ENCODE results near the gene YEATS2. TPM values are rescaled to one million over a fixed set of nuclear protein-coding genes. Genes with fewer than 3 reads are reported as not detected.

The YEATS2 gene
- total and polyA plus RNA-seq, 8 donors: 28.4 to 48.8 (median 44.1) TPM

DNA sequence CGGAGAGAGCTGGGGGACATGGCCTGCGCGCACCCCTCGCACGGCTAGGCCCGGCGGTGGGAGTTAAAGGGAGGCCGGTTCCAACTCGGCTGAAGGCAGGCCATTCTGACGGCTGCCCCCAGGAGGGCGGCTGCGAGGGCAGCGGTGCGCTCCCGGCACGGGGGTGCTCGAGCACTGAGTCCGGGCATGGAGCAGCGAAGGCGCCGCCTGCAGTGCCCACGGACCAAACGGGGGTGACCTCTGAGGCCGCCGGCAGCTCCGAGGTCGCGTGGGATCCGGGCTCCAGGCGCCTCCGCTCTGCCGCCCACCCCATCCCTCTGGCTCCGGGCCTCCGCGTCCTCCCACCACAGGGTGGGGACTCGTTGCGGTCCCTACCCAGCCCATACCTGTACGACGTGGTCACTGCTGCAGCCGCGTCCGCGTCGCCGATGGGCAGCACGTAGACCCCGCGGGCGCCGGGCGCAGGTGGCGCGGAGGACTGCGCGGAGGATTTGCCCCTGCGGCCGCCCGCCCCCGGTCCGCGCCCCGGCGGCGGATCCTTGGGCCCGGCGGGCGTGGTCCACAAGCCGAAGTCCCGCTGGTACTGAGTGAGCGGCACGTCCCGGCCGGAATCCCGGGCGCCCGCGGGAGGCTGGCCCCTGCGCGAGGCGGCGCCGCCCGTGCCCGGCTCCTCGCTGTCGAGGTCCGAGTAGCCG lies 127.3 kb downstream of the YEATS2 start:
- DNase-seq (no peak), ATAC-seq (peak; percentile 53)
- H3K4me1 ChIP-seq: peaks cover 7 to 21% of the 10 kb centered on the region in 2 donors
- intact Hi-C loops (cut with DNase I): no loop called here
- H3K27ac ChIP-seq: no peak overlapping the region
- no peaks in the 10 kb centered on the region for H3K9me3 ChIP-seq
- H3K4me3 ChIP-seq: peak overlapping the region; percentile 50 to 52
- H3K27me3 ChIP-seq: peaks cover 0 to 12% of the 10 kb centered on the region in 2 donors
- peaks cover 0 to 25% of the 10 kb centered on the region in 2 donors for H3K36me3 ChIP-seq
- TF ChIP-seq CTCF (IDR thresholded peaks at IDR 0.05): no peak

- Histone ChIP-seq H3K4me1 (peaks cover 7 to 21% of the 10 kb centered on the region in 2 donors), H3K27me3 (peaks cover 0 to 12% of the 10 kb centered on the region in 2 donors), H3K4me3 (peak within 1 kb of the TSS; percentile 50 to 52), H3K9me3 (no peaks in the 10 kb centered on the region), H3K36me3 (peaks cover 0 to 32% of the 10 kb centered on the region in 2 donors), H3K27ac (no peak within 1 kb of the TSS)
- peak in 2 of 4 donors; percentile 24 to 53 for DNase-seq
- ATAC-seq: peak; percentile 66
- no peak for TF ChIP-seq CTCF (IDR thresholded peaks at IDR 0.05)
- intact Hi-C loops (cut with DNase I): no loop called here
These were observed 128.0 kb downstream of the YEATS2 start, which contains the start of gene MAP6D1 for GRCh38 chr3:183825456-183826161. TSS of gene MAP6D1 (minus strand) at chr3:183825577. CDS start at chr3:183825547, 30 bp downstream.

DNA sequence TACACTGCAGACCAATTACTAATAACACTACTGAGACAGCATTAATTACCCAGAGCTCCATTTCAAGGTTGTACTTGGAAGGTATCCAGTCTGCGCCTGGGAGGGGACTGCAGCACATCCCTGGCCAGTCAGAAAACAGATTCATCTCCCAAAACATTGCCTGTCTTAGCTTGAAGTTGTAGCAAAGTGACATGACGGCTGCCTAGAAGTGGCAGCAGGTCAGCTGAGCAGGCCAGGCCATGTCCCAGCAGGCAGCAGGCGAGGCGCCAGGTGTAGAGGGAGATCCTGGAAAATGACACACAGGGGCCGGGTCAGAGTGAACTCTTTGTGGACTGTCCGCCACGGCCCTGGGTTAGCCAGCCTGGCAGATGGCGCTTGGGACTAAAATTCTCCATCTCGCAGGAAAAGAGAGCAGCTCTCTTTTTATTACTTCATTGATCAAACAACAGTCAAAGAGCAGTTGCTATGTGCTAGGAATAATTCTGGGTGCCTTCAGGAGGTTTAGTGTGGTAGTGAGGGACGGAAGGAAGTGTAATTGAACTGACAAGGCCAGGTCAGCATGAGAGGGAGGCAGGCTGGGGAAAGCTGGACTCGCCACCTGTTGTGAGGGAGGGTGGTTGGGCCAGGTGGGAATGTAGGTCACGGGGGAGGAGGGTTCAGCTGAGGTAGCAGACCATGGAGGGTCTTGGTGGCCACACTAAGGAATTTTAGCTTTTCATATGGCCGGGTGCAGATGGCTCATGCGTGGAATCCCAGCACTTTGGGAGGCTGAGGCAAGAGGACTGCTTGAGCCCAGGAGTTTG lies 129.1 kb downstream of the YEATS2 start:
- Histone ChIP-seq H3K4me1 (peaks cover 7 to 21% of the 10 kb centered on the region in 2 donors), H3K4me3 (no peak overlapping the region), H3K27me3 (peaks cover 0 to 12% of the 10 kb centered on the region in 2 donors), H3K36me3 (peaks cover 0 to 42% of the 10 kb centered on the region in 2 donors), H3K27ac (no peak overlapping the region), H3K9me3 (no peaks in the 10 kb centered on the region)
- ATAC-seq: no peak
- no peak for TF ChIP-seq CTCF (IDR thresholded peaks at IDR 0.05)
- intact Hi-C loops (cut with DNase I): no loop called here
- DNase-seq: no peak

GRCh38 chr3:183827809-183828537 lies 130.4 kb downstream of the YEATS2 start:
- H3K4me3 ChIP-seq: no peak overlapping the region
- peaks cover 0 to 56% of the 10 kb centered on the region in 2 donors for H3K36me3 ChIP-seq
- peaks cover 7 to 21% of the 10 kb centered on the region in 2 donors for H3K4me1 ChIP-seq
- no peak for TF ChIP-seq CTCF (IDR thresholded peaks at IDR 0.05)
- intact Hi-C loops (cut with DNase I): no loop called here
- ATAC-seq (no peak), DNase-seq (no peak)
- H3K27me3 ChIP-seq: peaks cover 0 to 12% of the 10 kb centered on the region in 2 donors
- no peaks in the 10 kb centered on the region for H3K9me3 ChIP-seq
- no peak overlapping the region for H3K27ac ChIP-seq
